ENCODE results near the gene CNN3.

The CNN3 gene
- 1.4 to 2.7 (median 2.1) reads per million in 4 donors for total RNA-seq

GRCh38 chr1:94926915-94927404, at the start of gene CNN3:
CNN3 (minus strand) TSS chr1:94927110; CDS start chr1:94926894, 216 bp downstream.
- DNase-seq, result peak; percentile 31 to 55 (median 39)

- DNase-seq, result no peak
Measured at GRCh38 chr1:94974824-94975223, 47.9 kb upstream of the CNN3 start.

- DNase-seq, result no peak
Measured at GRCh38 chr1:94974241-94974640, 47.3 kb upstream of the CNN3 start.

- DNase-seq, result no peak
Measured at GRCh38 chr1:94973309-94973922, 46.5 kb upstream of the CNN3 start.

- DNase-seq, result no peak
Measured at GRCh38 chr1:94971491-94971924, 44.6 kb upstream of the CNN3 start.

GRCh38 chr1:94970783-94971182, 43.9 kb upstream of the CNN3 start:
- no peak for DNase-seq

- DNase-seq, result no peak
Measured at GRCh38 chr1:94969137-94969536, 42.2 kb upstream of the CNN3 start.

- no peak for DNase-seq
Measured at GRCh38 chr1:94966033-94966432, 39.1 kb upstream of the CNN3 start.

GRCh38 chr1:94963864-94964263, 37.0 kb upstream of the CNN3 start:
- no peak for DNase-seq

GRCh38 chr1:94962409-94963265, 35.7 kb upstream of the CNN3 start:
- peak in 1 of 5 donors; percentile 63 for DNase-seq

- DNase-seq, result no peak
Measured at GRCh38 chr1:94961988-94962387, 35.1 kb upstream of the CNN3 start.

GRCh38 chr1:94961582-94961981, 34.7 kb upstream of the CNN3 start:
- DNase-seq, result no peak

- DNase-seq, result no peak
Measured at GRCh38 chr1:94958081-94958480, 31.2 kb upstream of the CNN3 start.

- no peak for DNase-seq
Measured at GRCh38 chr1:94955767-94956632, 29.1 kb upstream of the CNN3 start.

GRCh38 chr1:94954263-94955220, 27.6 kb upstream of the CNN3 start:
- no peak for DNase-seq

GRCh38 chr1:94953746-94954145, 26.8 kb upstream of the CNN3 start:
- DNase-seq, result no peak

GRCh38 chr1:94953107-94953506, 26.2 kb upstream of the CNN3 start:
- DNase-seq, result no peak

GRCh38 chr1:94952539-94952938, 25.6 kb upstream of the CNN3 start:
- DNase-seq, result no peak

GRCh38 chr1:94951509-94952208, 24.7 kb upstream of the CNN3 start:
- DNase-seq, result no peak

GRCh38 chr1:94951046-94951445, 24.1 kb upstream of the CNN3 start:
- DNase-seq, result no peak

Measured in T-helper 1 cell (primary cell).